HG03025 (cell line): Measurements from ENCODE around the gene GALT.

Experiments
- ATAC-seq: cut with Tn5 transposase; IDR thresholded peaks from one replicate; pipeline ENCODE4 v1.9.1; 2021; ENCODE audit warnings: mild to moderate bottlenecking, moderate library complexity; ENCODE audit not compliant: unreplicated experiment, low FRiP score

Gene GALT

GRCh38 chr9:34651321-34651720 is 4.8 kb downstream of the GALT start:
- no peak for ATAC-seq

GRCh38 chr9:34651876-34652601 is 5.6 kb downstream of the GALT start, which contains the start of gene IL11RA:
IL11RA (plus strand) TSS chr9:34652185; CDS start chr9:34655218, 3,033 bp downstream.
- ATAC-seq = no peak

DNA sequence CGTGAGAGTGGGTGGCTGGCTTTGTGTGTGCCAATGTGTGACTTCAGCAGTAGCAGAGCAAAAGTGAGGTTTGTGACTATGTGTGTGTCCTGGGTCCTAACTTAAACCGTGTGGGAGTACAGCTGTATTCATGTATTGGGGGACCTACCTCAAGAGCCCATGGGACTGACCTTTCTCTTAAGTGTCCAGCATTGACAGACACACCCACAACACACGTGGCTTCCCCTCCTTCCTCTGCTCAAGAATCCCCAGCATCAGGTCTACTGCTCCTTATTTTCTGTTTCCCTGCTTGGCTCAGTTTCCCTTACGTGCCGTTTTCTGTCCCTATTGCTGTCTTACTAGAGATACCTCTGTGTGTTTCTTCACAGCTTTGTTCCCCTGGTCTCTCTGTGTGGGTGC is 6.1 kb downstream of the GALT start:
- no peak for ATAC-seq

DNA sequence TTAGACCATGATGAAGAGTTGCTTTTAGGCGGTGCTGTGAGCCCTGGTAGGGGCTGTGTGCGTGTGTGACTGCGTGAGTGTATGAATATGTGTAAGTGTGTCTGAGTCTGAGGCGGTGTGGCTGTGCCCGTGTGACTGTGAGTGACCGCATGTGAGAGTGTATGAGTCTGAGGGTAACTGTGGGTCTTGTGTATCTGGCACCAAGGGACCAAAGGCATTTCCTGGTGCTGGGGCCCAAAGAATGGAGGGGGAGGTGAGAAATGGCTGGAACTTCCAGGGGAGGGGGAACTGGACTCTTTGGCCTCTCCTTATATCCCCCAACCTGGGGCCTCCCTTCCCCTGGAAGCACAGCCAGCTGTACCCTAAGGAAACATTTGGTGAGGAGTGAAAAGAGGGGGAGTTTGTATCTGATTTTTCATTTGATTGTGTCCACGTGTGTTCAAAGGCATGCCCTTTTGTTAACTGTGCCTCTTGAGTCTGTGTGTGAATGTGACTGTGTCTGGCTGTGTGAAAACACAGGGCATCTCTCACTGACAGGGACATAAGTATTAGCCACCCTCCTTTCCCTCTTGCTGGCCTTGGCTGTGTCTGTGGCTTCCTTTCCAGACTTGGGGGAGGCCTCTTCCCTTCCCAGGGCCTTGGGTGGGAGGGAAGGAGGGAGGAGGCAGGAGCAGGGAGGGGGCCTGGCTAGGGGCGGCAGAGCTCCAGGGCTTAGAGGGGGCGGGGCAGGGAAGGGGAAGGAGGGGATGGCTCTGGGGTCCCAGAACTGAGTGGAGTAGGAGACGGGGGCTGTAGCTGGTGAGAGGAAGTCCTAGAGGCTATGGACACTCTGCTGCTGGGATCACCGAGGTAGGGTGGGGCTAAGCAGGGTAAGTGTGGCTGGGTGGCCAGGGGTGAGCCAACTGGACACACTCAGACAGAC is 6.9 kb downstream of the GALT start:
- ATAC-seq = no peak

- ATAC-seq = no peak
Observed at GRCh38 chr9:34654323-34655051, 8.0 kb downstream of the GALT start.

- no peak for ATAC-seq
Observed at GRCh38 chr9:34655394-34655793, 8.9 kb downstream of the GALT start.

GRCh38 chr9:34656992-34657391 is 10.5 kb downstream of the GALT start:
- no peak for ATAC-seq

DNA sequence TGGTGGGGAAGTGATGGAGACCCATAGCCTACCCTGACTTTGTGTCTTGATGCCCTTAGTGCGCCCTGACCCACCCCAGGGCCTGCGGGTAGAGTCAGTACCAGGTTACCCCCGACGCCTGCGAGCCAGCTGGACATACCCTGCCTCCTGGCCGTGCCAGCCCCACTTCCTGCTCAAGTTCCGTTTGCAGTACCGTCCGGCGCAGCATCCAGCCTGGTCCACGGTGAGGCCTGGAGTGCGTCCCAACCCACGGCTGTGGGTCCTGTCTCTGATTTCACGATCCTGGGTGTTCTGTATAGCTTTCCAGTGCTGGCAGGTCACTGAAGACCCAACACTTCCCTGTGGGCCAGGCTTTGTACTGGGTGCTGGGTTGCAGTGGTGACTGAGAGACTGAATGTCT is 12.0 kb downstream of the GALT start:
- ATAC-seq = no peak

DNA sequence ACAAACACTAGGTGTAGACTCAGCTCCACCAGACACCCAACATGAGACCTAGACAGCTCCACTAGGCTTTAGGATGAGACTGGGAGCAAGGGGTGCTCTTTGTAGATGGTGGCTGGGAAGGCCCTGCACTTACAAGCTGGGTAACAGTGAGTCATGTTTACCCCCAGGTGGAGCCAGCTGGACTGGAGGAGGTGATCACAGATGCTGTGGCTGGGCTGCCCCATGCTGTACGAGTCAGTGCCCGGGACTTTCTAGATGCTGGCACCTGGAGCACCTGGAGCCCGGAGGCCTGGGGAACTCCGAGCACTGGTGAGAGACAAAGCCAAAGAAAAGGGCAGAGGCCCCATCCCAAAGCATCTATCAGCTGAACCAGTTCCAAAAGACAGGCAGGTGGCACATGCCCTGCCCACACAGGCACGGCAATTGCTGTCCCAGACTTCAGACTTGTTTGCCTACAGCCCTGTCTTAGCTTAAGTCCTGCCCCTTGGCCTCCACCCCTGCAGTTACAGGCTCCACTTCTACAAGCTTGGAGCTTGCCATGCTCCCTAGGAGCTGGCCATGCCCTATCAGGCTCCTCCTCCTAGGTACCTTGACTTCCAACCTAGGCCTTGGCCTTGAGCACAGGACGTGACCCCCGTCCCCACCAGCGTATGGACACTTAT is 13.2 kb downstream of the GALT start:
- no peak for ATAC-seq

- ATAC-seq = no peak
Observed at GRCh38 chr9:34662526-34663302, 16.2 kb downstream of the GALT start, which contains the start of gene CCL27. CCL27 (minus strand) TSS chr9:34662657; CDS start chr9:34662633, 24 bp downstream.

- no peak for ATAC-seq
Observed at GRCh38 chr9:34663303-34663605, 16.8 kb downstream of the GALT start.

- peak; percentile 47 for ATAC-seq
Observed at GRCh38 chr9:34664281-34665066, 18.0 kb downstream of the GALT start.

DNA sequence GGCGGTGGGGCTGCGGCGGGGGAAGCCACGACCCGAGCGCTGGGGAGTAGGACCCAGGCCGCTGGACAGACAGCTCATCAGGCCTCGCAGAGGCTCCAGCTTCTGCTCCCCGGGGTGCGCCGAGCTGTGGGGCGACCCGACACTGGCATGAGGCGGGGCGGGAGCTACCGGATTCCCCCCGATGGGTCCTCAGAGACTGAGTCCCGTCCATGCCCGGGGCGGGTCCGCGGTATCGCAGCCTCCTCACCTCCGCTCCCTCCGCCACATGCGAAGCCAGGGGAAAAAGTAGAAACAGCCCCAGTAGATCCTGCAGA is 18.5 kb downstream of the GALT start:
- ATAC-seq = no peak

DNA sequence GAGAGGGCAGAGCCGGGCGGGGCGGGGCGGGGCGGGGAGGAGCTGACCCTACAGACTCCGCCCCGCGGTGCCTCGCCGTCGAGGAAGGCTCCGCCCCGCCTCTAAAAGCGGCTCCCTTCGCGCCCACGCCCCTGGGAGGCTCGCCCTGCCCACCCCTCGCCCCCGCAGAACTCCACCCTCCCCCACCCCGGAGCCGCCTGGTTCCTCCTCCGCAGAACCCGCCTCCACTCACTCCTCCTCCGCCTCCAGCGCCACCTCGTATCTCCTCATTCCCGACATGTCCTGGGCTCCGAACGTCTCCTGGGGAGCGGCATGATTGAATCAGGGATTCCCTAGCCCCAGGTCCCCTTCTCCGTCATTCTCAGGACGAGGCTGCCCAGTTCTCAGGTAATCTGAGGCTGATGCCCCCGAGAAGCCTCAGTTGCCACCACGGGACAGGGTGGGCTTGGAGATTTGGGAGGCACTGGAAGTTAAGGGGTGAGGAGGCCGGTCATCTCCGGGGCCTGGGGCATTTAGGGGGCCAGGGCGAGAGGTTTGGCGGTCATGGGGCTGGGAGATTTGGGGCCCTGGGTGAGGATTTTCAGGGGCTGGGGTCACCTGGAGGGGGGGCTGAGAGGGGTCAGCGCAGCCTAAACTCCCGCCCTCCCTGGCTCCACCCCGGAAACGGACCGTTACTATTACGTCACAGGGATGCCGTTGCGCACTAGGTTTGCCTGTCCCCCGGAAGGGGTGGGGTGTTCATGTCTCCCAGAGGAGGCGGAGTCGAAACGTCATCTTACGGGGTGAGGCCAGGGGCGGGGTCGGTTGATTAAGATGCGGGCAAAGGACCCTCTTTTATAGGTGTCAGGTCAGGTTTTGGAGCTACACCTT is 19.1 kb downstream of the GALT start:
- ATAC-seq = peak; percentile 38

- no peak for ATAC-seq
Observed at GRCh38 chr9:34669809-34670562, 23.5 kb downstream of the GALT start.

GRCh38 chr9:34671307-34671706 is 24.8 kb downstream of the GALT start:
- ATAC-seq = no peak

- ATAC-seq = no peak
Observed at GRCh38 chr9:34674440-34674839, 28.0 kb downstream of the GALT start.
